Activated naive CD8-positive, alpha-beta T cell treated with anti-CD3 and anti-CD28 coated beads, Interleukin-2, amount 10 ng/mL, durations not matched to agents 7 days and 5 days (primary cell): Measurements from ENCODE around the gene GNAI2. TPM values are rescaled to one million over a fixed set of nuclear protein-coding genes. Genes with fewer than 3 reads are reported as not detected.
"Not testable (repeated sequence)": the region's sequence is repeated elsewhere in the genome, so short reads cannot be mapped to it uniquely, and the experiment has no call there.

Source experiments
- ATAC-seq: fragments of 150-1000 bp; cut with Tn5 transposase; one replicate; pipeline ENCODE4 v1.10.0; 2021; ENCODE audit warnings: low read depth, moderate library complexity
- POLR2A ChIA-PET: fragments of 350-600 bp; sonication (Branson Sonifier 250); formaldehyde crosslinking; loops from one replicate; lab custom pipeline; 2021; ENCODE audit warnings: antibody characterized with exemption; lab: Charles Lee
- DNase-seq: peaks from one replicate; pipeline ENCODE4 v3.0.0; 2021
- H3K27ac Mint-ChIP-seq: one replicate; pipeline ENCODE4 v1.8.0; 2022; ENCODE audit warnings: mild to moderate bottlenecking, mixed read lengths
- H3K27me3 Mint-ChIP-seq: one replicate; pipeline ENCODE4 v1.8.0; 2022; ENCODE audit warnings: mild to moderate bottlenecking, moderate library complexity, mixed read lengths
- H3K36me3 Mint-ChIP-seq: one replicate; pipeline ENCODE4 v1.8.0; 2021; ENCODE audit warnings: mild to moderate bottlenecking, mixed read lengths
- H3K4me1 Mint-ChIP-seq: one replicate; pipeline ENCODE4 v1.8.0; 2021; ENCODE audit warnings: mixed read lengths
- H3K4me3 Mint-ChIP-seq: one replicate; pipeline ENCODE4 v1.8.0; 2022; ENCODE audit warnings: mild to moderate bottlenecking, moderate library complexity, mixed read lengths
- H3K9me3 Mint-ChIP-seq: one replicate; pipeline ENCODE4 v1.8.0; 2021; ENCODE audit warnings: mixed read lengths
- total RNA-seq, 2 experiments: library from RNA; stranded (reverse); gene quantifications; one replicate each; pipeline ENCODE4 v1.2.3, GENCODE V29; 2021

GNAI2 gene
- total RNA-seq, 2 experiments from 2014 or later, result 435 to 448 TPM

- DNase-seq, H3K27me3 Mint-ChIP-seq, H3K9me3 Mint-ChIP-seq, ATAC-seq: not testable (repeated sequence)
- POLR2A ChIA-PET, result interaction anchor here (0.5 to 5.1 kb wide), 4 partner anchors 16 to 66 kb away, joined by 3 to 47 read pairs (median 3); no protein-coding TSS in a partner anchor
- Mint-ChIP-seq H3K4me1 (peaks cover 55% of the 10 kb centered on the region), H3K36me3 (peaks cover 10% of the 10 kb centered on the region), H3K27ac (peak overlapping the region; percentile 85), H3K4me3 (peak overlapping the region; percentile 86)
Measured at GRCh38 chr3:50244813-50245212, 8.8 kb downstream of the GNAI2 start.

GRCh38 chr3:50245251-50245745, 9.3 kb downstream of the GNAI2 start:
- H3K4me3 Mint-ChIP-seq, result peak overlapping the region; percentile 86
- H3K9me3 Mint-ChIP-seq, result no peaks in the 10 kb centered on the region
- DNase-seq (no peak), ATAC-seq (no peak)
- peaks cover 54% of the 10 kb centered on the region for H3K4me1 Mint-ChIP-seq
- no peaks in the 10 kb centered on the region for H3K27me3 Mint-ChIP-seq
- peak overlapping the region; percentile 85 for H3K27ac Mint-ChIP-seq
- peaks cover 10% of the 10 kb centered on the region for H3K36me3 Mint-ChIP-seq
- POLR2A ChIA-PET, result interaction anchor here (0.7 to 0.8 kb wide), 2 partner anchors 17 to 18 kb away, joined by 3 read pairs; no protein-coding TSS in a partner anchor

- DNase-seq, result peak; percentile 99
- peak; percentile 78 for ATAC-seq
- peaks cover 55% of the 10 kb centered on the region for H3K4me1 Mint-ChIP-seq
- no peaks in the 10 kb centered on the region for H3K9me3 Mint-ChIP-seq
- peaks cover 11% of the 10 kb centered on the region for H3K36me3 Mint-ChIP-seq
- peak overlapping the region; percentile 86 for H3K4me3 Mint-ChIP-seq
- no peaks in the 10 kb centered on the region for H3K27me3 Mint-ChIP-seq
- peak overlapping the region; percentile 85 for H3K27ac Mint-ChIP-seq
- POLR2A ChIA-PET, result interaction anchor here (0.7 to 3.0 kb wide), 17 partner anchors 8 to 126 kb away, joined by 3 to 48 read pairs (median 5); partner anchors contain the start of genes GNAI2, HYAL2, HYAL3 and IFRD2
Measured at GRCh38 chr3:50245831-50246516, 10.0 kb downstream of the GNAI2 start.

- peak overlapping the region; percentile 86 for H3K4me3 Mint-ChIP-seq
- peaks cover 16% of the 10 kb centered on the region for H3K36me3 Mint-ChIP-seq
- H3K27ac Mint-ChIP-seq, result peak overlapping the region; percentile 85
- peaks cover 55% of the 10 kb centered on the region for H3K4me1 Mint-ChIP-seq
- DNase-seq (no peak), ATAC-seq (peak; percentile 84)
- H3K27me3 Mint-ChIP-seq, result no peaks in the 10 kb centered on the region
- POLR2A ChIA-PET, result interaction anchor here (0.6 to 3.0 kb wide), 17 partner anchors 8 to 126 kb away, joined by 3 to 48 read pairs (median 5); partner anchors contain the start of genes GNAI2, HYAL2, HYAL3 and IFRD2
- H3K9me3 Mint-ChIP-seq, result no peaks in the 10 kb centered on the region
Measured at GRCh38 chr3:50246517-50246954, 10.5 kb downstream of the GNAI2 start.

- no peak overlapping the region for H3K4me3 Mint-ChIP-seq
- no peaks in the 10 kb centered on the region for H3K27me3 Mint-ChIP-seq
- no peak for ATAC-seq
- POLR2A ChIA-PET, result interaction anchor here (3.0 kb wide), 1 partner anchor 12 kb away, joined by 48 read pairs; the partner anchor contains the start of gene GNAI2
- peak overlapping the region; percentile 69 for H3K27ac Mint-ChIP-seq
- H3K4me1 Mint-ChIP-seq, result peaks cover 41% of the 10 kb centered on the region
- no peak for DNase-seq
- no peaks in the 10 kb centered on the region for H3K9me3 Mint-ChIP-seq
- H3K36me3 Mint-ChIP-seq, result peaks cover 12% of the 10 kb centered on the region
Measured at GRCh38 chr3:50248387-50248786, 12.4 kb downstream of the GNAI2 start.

GRCh38 chr3:50249457-50249856, 13.5 kb downstream of the GNAI2 start:
- Mint-ChIP-seq H3K27ac (no peak overlapping the region), H3K27me3 (no peaks in the 10 kb centered on the region), H3K36me3 (peaks cover 14% of the 10 kb centered on the region), H3K4me3 (no peak overlapping the region), H3K4me1 (peaks cover 38% of the 10 kb centered on the region), H3K9me3 (no peaks in the 10 kb centered on the region)
- POLR2A ChIA-PET, result interaction anchor here (1.5 kb wide), 1 partner anchor 9 kb away, joined by 4 read pairs; no protein-coding TSS in a partner anchor
- no peak for ATAC-seq
- no peak for DNase-seq

GRCh38 chr3:50250514-50250913, 14.5 kb downstream of the GNAI2 start:
- Mint-ChIP-seq H3K36me3 (peaks cover 14% of the 10 kb centered on the region), H3K4me3 (no peak overlapping the region), H3K9me3 (no peaks in the 10 kb centered on the region), H3K27ac (no peak overlapping the region), H3K4me1 (peaks cover 31% of the 10 kb centered on the region), H3K27me3 (no peaks in the 10 kb centered on the region)
- DNase-seq (no peak), ATAC-seq (no peak)
- POLR2A ChIA-PET, result interaction anchor here (1.5 kb wide), 1 partner anchor 8 kb away, joined by 4 read pairs; no protein-coding TSS in a partner anchor

- ATAC-seq, result no peak
- Mint-ChIP-seq H3K36me3 (peaks cover 14% of the 10 kb centered on the region), H3K9me3 (no peaks in the 10 kb centered on the region)
Measured at GRCh38 chr3:50251220-50251619, 15.2 kb downstream of the GNAI2 start.

GRCh38 chr3:50254577-50255250, 18.7 kb downstream of the GNAI2 start:
- DNase-seq (no peak), ATAC-seq (no peak)
- H3K27ac Mint-ChIP-seq, result no peak overlapping the region
- no peaks in the 10 kb centered on the region for H3K9me3 Mint-ChIP-seq
- POLR2A ChIA-PET, result interaction anchor here (1.4 to 1.5 kb wide), 2 partner anchors 8 to 12 kb away, joined by 4 to 5 read pairs; no protein-coding TSS in a partner anchor
- H3K36me3 Mint-ChIP-seq, result peaks cover 30% of the 10 kb centered on the region
- H3K4me1 Mint-ChIP-seq, result peaks cover 18% of the 10 kb centered on the region
- H3K4me3 Mint-ChIP-seq, result no peak overlapping the region
- no peaks in the 10 kb centered on the region for H3K27me3 Mint-ChIP-seq

More at GRCh38 chr3:50251220-50251619, 15.2 kb downstream of the GNAI2 start:
- no peak for DNase-seq
- Mint-ChIP-seq H3K4me1 (peaks cover 28% of the 10 kb centered on the region), H3K27ac (no peak overlapping the region), H3K4me3 (no peak overlapping the region), H3K27me3 (no peaks in the 10 kb centered on the region)
- POLR2A ChIA-PET, result no interaction called here

- no peak overlapping the region for H3K27ac Mint-ChIP-seq
- no peak overlapping the region for H3K4me3 Mint-ChIP-seq
- H3K27me3 Mint-ChIP-seq, result no peaks in the 10 kb centered on the region
- no peak for ATAC-seq
- DNase-seq, result no peak
- peaks cover 18% of the 10 kb centered on the region for H3K4me1 Mint-ChIP-seq
- POLR2A ChIA-PET, result interaction anchor here (1.4 to 1.5 kb wide), 2 partner anchors 9 to 11 kb away, joined by 4 to 5 read pairs; no protein-coding TSS in a partner anchor
- no peaks in the 10 kb centered on the region for H3K9me3 Mint-ChIP-seq
- H3K36me3 Mint-ChIP-seq, result peaks cover 28% of the 10 kb centered on the region
Measured at GRCh38 chr3:50255251-50255615, 19.2 kb downstream of the GNAI2 start.

- Mint-ChIP-seq H3K9me3 (no peaks in the 10 kb centered on the region), H3K4me1 (peaks cover 12% of the 10 kb centered on the region), H3K27me3 (no peaks in the 10 kb centered on the region), H3K4me3 (no peak overlapping the region), H3K36me3 (peaks cover 21% of the 10 kb centered on the region), H3K27ac (no peak overlapping the region)
- peak; percentile 54 for DNase-seq
- POLR2A ChIA-PET, result interaction anchor here (2.8 kb wide), 1 partner anchor 11 kb away, joined by 14 read pairs; no protein-coding TSS in a partner anchor
- no peak for ATAC-seq
Measured at GRCh38 chr3:50256978-50257890, 21.2 kb downstream of the GNAI2 start.

- ATAC-seq (no peak), DNase-seq (no peak)
- Mint-ChIP-seq H3K27me3 (no peaks in the 10 kb centered on the region), H3K9me3 (no peaks in the 10 kb centered on the region), H3K4me3 (no peak overlapping the region), H3K4me1 (peaks cover 12% of the 10 kb centered on the region), H3K36me3 (peaks cover 21% of the 10 kb centered on the region), H3K27ac (peak overlapping the region; percentile 27)
- POLR2A ChIA-PET, result interaction anchor here (1.0 to 2.8 kb wide), 5 partner anchors 8 to 40 kb away, joined by 3 to 14 read pairs (median 4); no protein-coding TSS in a partner anchor
Measured at GRCh38 chr3:50258029-50258680, 22.2 kb downstream of the GNAI2 start.
